CD8-positive, alpha-beta memory T cell (primary cell): ENCODE data around the gene CD300H. TPM values are rescaled to one million over a fixed set of nuclear protein-coding genes. Genes with fewer than 3 reads are reported as not detected.
"Not testable (repeated sequence)": the region's sequence is repeated elsewhere in the genome, so short reads cannot be mapped to it uniquely, and the experiment has no call there.

Experiments used
- CTCF ChIA-PET: fragments of 350-600 bp; sonication (Branson Sonifier 250); formaldehyde crosslinking; loops from one replicate; lab custom pipeline; 2021; ENCODE audit warnings: antibody characterized with exemption; lab: Charles Lee
- POLR2A ChIA-PET: fragments of 350-600 bp; sonication (Branson Sonifier 250); formaldehyde crosslinking; loops from one replicate; lab custom pipeline; 2021; ENCODE audit warnings: antibody characterized with exemption; lab: Charles Lee
- DNase-seq, 5 donors: peaks; one replicate each; pipeline versions ENCODE4 v3.0.0 to v3.0.0-alpha.2; 2020 to 2022; ENCODE audit warnings: mixed read lengths in 1 of 5
- H3K27ac ChIP-seq: one replicate; pipeline ENCODE4 v1.7.0; 2013; ENCODE audit warnings: low read depth, mild to moderate bottlenecking, low read length, moderate library complexity
- H3K27me3 ChIP-seq: 2 replicates; pipeline ENCODE4 v1.7.0; 2013; ENCODE audit warnings: low read length, mild to moderate bottlenecking; ENCODE audit not compliant: insufficient read depth, poor library complexity, severe bottlenecking
- H3K36me3 ChIP-seq: 2 replicates; pipeline ENCODE4 v1.7.0; 2013; ENCODE audit warnings: mild to moderate bottlenecking, low read length, moderate library complexity; ENCODE audit not compliant: insufficient read depth
- H3K4me1 ChIP-seq: 2 replicates; pipeline ENCODE4 v1.7.0; 2013; ENCODE audit warnings: mild to moderate bottlenecking, low read length, moderate library complexity; ENCODE audit not compliant: insufficient read depth
- H3K4me3 ChIP-seq: 2 replicates; pipeline ENCODE4 v1.7.0; 2013; ENCODE audit warnings: mild to moderate bottlenecking, low read length
- H3K9me3 ChIP-seq: 2 replicates; pipeline ENCODE4 v1.7.0; 2013; ENCODE audit warnings: mild to moderate bottlenecking, low read length
- H3K27ac Mint-ChIP-seq, 8 donors: one replicate each; pipeline ENCODE4 v1.8.0; 2020 to 2021; ENCODE audit warnings: mixed read lengths in 8 of 8, mild to moderate bottlenecking in 6 of 8, inconsistent platforms in 3 of 8, moderate library complexity in 3 of 8
- H3K27me3 Mint-ChIP-seq, 2 donors: one replicate each; pipeline ENCODE4 v1.8.0; 2020 to 2021; ENCODE audit warnings: mixed read lengths in 2 of 2, mild to moderate bottlenecking in 1 of 2, moderate library complexity in 1 of 2
- H3K36me3 Mint-ChIP-seq, 3 donors: one replicate each; pipeline ENCODE4 v1.8.0; 2020 to 2021; ENCODE audit warnings: mixed read lengths in 3 of 3, inconsistent platforms in 1 of 3, mild to moderate bottlenecking in 1 of 3
- H3K4me1 Mint-ChIP-seq, 3 donors: one replicate each; pipeline ENCODE4 v1.8.0; 2020 to 2021; ENCODE audit warnings: mixed read lengths in 3 of 3, inconsistent platforms in 1 of 3, mild to moderate bottlenecking in 1 of 3
- H3K4me3 Mint-ChIP-seq, 7 donors: one replicate each; pipeline ENCODE4 v1.8.0; 2020 to 2021; ENCODE audit warnings: mixed read lengths in 7 of 7, mild to moderate bottlenecking in 6 of 7, moderate library complexity in 4 of 7, inconsistent platforms in 2 of 7
- H3K9me3 Mint-ChIP-seq, 5 donors: one replicate each; pipeline ENCODE4 v1.8.0; 2020 to 2022; ENCODE audit warnings: mixed read lengths in 5 of 5, mild to moderate bottlenecking in 3 of 5, moderate library complexity in 2 of 5, inconsistent platforms in 1 of 5
- polyA plus RNA-seq: library from polyadenylated mRNA; unstranded; fragments of 300-500 nt; fragmentation: Illumina TruSeq; gene quantifications from one replicate; pipeline ENCODE4 v1.2.3, GENCODE V29; 2021
- total RNA-seq, 2 experiments: library from RNA; stranded (reverse); gene quantifications; one replicate each; pipeline ENCODE4 v1.2.3, GENCODE V29; 2021

The CD300H gene
- total and polyA plus RNA-seq, 3 experiments from 2014 or later = not detected

DNA sequence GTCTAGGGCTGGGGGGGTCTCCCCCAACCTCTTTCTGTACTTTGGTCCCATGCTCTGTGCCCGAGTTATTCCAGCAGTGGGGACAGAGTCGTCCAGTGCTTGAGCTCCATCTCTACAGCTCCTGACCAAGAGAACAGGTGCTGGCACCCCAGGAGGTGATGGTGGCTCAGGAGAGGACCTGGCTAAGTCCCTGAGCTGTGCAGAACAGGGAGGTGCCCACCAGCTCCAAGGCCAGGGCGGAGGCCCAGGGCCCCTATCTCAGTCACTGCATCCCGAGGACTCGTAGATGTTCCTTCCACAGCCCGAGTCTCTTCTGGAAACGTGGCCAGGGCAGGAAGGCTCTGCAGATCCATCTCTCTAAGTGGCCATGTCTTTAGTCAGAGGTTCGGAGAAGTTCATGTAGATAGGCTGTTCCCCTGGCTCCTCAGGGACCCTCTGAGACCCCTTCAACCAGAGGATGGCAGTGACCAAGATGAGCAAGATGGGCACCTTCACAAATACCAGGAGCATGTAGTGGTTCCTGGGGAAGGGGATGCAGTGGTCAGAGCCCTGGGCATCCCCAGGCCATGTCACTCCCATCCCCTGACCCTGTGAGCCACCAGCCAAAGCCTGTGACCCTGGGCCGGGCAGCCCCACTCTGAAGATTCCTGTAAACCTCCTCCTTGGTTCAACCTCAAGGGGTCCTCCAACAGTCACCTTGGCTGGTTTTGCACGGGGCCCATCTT is 44.8 kb downstream of the CD300H start:
- H3K27me3 ChIP-seq = peaks cover 11% of the 10 kb centered on the region
- H3K9me3 ChIP-seq = no peaks in the 10 kb centered on the region
- DNase-seq = no peak
- H3K4me1 Mint-ChIP-seq = peaks cover 0 to 7% (median 7%) of the 10 kb centered on the region in 3 donors
- no peak overlapping the region for H3K4me3 ChIP-seq
- peaks cover 22 to 78% of the 10 kb centered on the region in 2 donors for H3K27me3 Mint-ChIP-seq
- H3K36me3 ChIP-seq = no peaks in the 10 kb centered on the region
- no peaks in the 10 kb centered on the region for H3K4me1 ChIP-seq
- H3K9me3 Mint-ChIP-seq = peaks cover 0 to 14% (median 5%) of the 10 kb centered on the region in 5 donors
- no peak overlapping the region for H3K27ac Mint-ChIP-seq
- peaks cover 0 to 9% (median 1%) of the 10 kb centered on the region in 3 donors for H3K36me3 Mint-ChIP-seq
- no peak overlapping the region for H3K4me3 Mint-ChIP-seq
- CTCF ChIA-PET = no interaction called here
- POLR2A ChIA-PET = no interaction called here
- no peak overlapping the region for H3K27ac ChIP-seq

DNA sequence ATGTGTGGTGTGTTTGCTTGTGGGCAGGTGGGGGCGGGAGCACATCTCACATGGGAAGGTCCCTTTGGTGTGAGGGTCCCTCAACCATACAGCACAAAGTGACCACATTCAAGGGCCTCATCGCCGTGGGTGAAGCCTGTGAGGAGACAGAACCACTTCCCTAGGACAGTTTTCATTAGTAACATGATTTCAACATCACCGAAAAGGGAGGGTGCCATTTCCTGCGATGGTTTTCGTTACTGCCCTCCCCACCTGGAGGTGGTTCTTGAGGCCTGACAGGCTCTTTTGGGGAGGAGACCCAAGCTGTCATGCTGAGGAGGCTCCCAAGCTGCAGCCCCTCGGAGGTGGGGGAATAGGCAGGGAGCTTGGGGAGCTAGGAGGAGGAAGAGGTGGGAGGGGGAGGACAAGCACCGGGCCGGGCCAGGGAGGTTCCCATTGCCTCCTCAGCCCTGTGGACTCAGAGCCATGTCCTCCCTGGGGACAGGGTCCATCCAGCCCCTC is 45.6 kb downstream of the CD300H start:
- Histone ChIP-seq H3K4me1 (no peaks in the 10 kb centered on the region), H3K27ac (no peak overlapping the region), H3K4me3 (no peak overlapping the region), H3K36me3 (no peaks in the 10 kb centered on the region), H3K27me3 (peaks cover 4% of the 10 kb centered on the region), H3K9me3 (no peaks in the 10 kb centered on the region)
- DNase-seq = no peak
- POLR2A ChIA-PET = no interaction called here
- Mint-ChIP-seq H3K4me1 (peaks cover 0 to 7% (median 7%) of the 10 kb centered on the region in 3 donors), H3K36me3 (peaks cover 0 to 9% (median 1%) of the 10 kb centered on the region in 3 donors), H3K9me3 (peaks cover 0 to 12% (median 3%) of the 10 kb centered on the region in 5 donors), H3K27ac (no peak overlapping the region), H3K27me3 (peaks cover 18 to 78% of the 10 kb centered on the region in 2 donors), H3K4me3 (peak overlapping the region in 2 of 7 donors; percentile 23 to 31)
- CTCF ChIA-PET = no interaction called here

DNA sequence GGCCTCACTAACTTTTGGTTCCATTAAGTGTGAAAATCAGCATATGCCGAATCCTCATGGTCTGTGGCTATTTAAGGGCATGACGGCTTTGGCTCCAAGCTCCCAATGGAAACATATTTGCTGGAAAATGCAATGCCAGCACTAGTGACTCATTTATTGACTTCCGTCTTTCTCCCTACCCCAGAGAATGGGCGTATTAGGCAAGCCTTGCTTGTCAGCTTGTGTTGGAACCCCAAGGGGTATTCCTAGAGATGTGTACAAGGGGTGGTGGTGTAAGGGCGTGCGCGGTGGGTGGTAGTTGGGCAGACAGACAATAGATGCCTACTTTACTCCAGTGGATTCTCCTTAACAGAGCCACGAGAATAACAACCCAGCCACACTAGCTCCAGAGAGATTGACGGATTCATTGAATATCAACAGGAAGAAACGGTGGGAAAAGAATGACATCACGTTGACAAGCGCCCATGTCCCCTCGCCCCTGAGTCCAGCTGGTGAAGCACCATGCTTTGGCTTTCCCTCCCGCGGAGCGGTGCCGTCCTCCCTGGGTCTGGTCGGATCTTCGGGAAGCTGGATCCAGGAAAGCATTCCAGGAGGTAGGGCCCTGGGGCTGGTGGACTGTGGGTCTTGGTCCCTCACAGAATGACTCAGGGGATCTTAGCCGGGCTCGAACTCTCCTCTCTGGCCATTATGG is 46.4 kb downstream of the CD300H start:
- Mint-ChIP-seq H3K4me3 (no peak overlapping the region), H3K27me3 (peaks cover 18 to 77% of the 10 kb centered on the region in 2 donors), H3K4me1 (peaks cover 0 to 7% (median 7%) of the 10 kb centered on the region in 3 donors), H3K36me3 (peaks cover 0 to 9% (median 1%) of the 10 kb centered on the region in 3 donors), H3K27ac (peak overlapping the region in 1 of 8 donors; percentile 7), H3K9me3 (peaks cover 0 to 12% (median 3%) of the 10 kb centered on the region in 5 donors)
- POLR2A ChIA-PET = no interaction called here
- H3K27ac ChIP-seq = no peak overlapping the region
- H3K4me3 ChIP-seq = no peak overlapping the region
- H3K27me3 ChIP-seq = peaks cover 3% of the 10 kb centered on the region
- no peaks in the 10 kb centered on the region for H3K36me3 ChIP-seq
- no peaks in the 10 kb centered on the region for H3K9me3 ChIP-seq
- H3K4me1 ChIP-seq = no peaks in the 10 kb centered on the region
- CTCF ChIA-PET = interaction anchor here (0.7 kb wide), 1 partner anchor 290 kb away, joined by 4 read pairs; no protein-coding TSS in a partner anchor
- no peak for DNase-seq

- H3K4me3 Mint-ChIP-seq = no peak overlapping the region
- no peak overlapping the region for H3K27ac ChIP-seq
- H3K27me3 ChIP-seq = peaks cover 3% of the 10 kb centered on the region
- DNase-seq = no peak
- H3K27me3 Mint-ChIP-seq = peaks cover 15 to 72% of the 10 kb centered on the region in 2 donors
- ChIA-PET CTCF (interaction anchor here (0.7 kb wide), 1 partner anchor 289 kb away, joined by 4 read pairs; no protein-coding TSS in a partner anchor), POLR2A (no interaction called here)
- H3K9me3 ChIP-seq = no peaks in the 10 kb centered on the region
- peaks cover 0 to 7% (median 7%) of the 10 kb centered on the region in 3 donors for H3K4me1 Mint-ChIP-seq
- H3K27ac Mint-ChIP-seq = no peak overlapping the region
- no peaks in the 10 kb centered on the region for H3K4me1 ChIP-seq
- no peaks in the 10 kb centered on the region for H3K36me3 ChIP-seq
- peaks cover 0 to 9% (median 1%) of the 10 kb centered on the region in 3 donors for H3K36me3 Mint-ChIP-seq
- H3K4me3 ChIP-seq = no peak overlapping the region
- peaks cover 0 to 12% (median 5%) of the 10 kb centered on the region in 5 donors for H3K9me3 Mint-ChIP-seq
Observed at GRCh38 chr17:74520016-74520434, 47.3 kb downstream of the CD300H start.

DNA sequence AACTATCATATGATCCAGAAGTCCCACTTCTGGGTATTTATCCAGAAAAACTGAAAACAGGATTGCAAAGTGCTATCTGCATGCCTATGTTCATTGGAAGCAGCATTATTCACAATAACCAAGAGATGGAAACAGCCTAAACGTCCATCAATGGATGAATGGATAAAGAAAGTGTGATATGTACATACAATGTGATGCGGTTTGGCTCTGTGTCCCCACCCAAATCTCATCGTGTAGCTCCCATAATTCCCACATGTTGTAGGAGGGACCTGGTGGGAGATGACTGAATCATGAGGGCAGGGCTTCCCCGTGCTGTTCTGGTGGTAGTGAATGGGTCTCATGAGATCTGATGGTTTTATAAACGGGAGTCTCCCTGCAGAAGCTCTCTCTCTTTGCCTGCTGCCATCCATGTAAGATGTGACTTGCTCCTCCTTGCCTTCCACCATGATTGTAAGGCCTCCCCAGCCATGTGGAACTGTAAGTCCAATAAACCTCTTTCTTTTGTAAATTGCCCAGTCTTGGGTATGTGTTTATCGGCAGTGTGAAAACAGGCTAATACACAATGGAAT is 48.8 kb downstream of the CD300H start:
- H3K4me3 ChIP-seq, H3K27ac ChIP-seq, DNase-seq, POLR2A ChIA-PET, H3K36me3 ChIP-seq, H3K4me1 ChIP-seq, H3K27me3 ChIP-seq, CTCF ChIA-PET, H3K9me3 ChIP-seq, H3K4me3 Mint-ChIP-seq: not testable (repeated sequence)
- Mint-ChIP-seq H3K27ac (peak overlapping the region in 1 of 8 donors; percentile 23), H3K36me3 (peaks cover 0 to 20% (median 1%) of the 10 kb centered on the region in 3 donors), H3K4me1 (peaks cover 0 to 16% (median 12%) of the 10 kb centered on the region in 3 donors), H3K9me3 (peaks cover 0 to 22% (median 12%) of the 10 kb centered on the region in 5 donors), H3K27me3 (peaks cover 18 to 69% of the 10 kb centered on the region in 2 donors)

DNA sequence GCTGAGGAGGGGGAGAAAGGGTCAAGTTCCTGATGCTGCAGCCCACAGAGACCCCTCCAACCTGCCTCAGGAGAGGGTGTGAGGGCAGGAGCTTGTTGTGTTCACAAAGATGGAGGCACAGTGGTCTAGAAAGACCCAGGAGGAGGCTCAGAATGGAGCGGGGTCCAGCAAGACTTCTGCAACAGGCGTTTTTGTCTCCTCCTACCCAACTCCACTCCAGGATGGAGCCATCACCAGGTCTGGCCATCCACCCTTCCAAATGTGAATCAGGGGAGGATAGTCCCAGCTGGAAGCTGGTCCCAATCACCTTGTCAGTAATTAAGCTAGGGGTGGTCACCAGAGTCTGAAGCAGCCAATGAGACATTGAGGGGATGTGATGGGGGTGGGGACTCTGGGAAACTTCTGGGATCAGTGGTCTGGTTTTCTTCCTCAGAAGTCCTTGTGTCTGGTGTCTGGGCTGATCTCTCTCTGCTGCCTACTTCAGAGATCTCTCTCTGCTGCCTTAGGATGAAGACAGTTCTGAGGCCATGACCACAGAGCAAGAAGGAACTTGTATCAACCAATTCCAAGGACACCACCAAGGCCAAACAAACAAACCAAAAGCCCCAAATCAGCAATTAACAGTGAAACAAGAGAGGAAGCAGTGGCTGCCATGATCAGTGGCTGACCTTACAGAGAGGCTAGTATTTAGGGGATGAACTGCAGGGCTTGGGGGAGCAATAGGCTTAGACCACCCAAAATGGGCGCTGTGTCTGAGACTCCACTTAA is 50.6 kb downstream of the CD300H start:
- Histone ChIP-seq H3K27ac (no peak overlapping the region), H3K4me1 (no peaks in the 10 kb centered on the region), H3K27me3 (peaks cover 5% of the 10 kb centered on the region), H3K36me3 (no peaks in the 10 kb centered on the region), H3K4me3 (no peak overlapping the region), H3K9me3 (no peaks in the 10 kb centered on the region)
- Mint-ChIP-seq H3K27ac (no peak overlapping the region), H3K4me1 (peaks cover 0 to 16% (median 11%) of the 10 kb centered on the region in 3 donors), H3K27me3 (peaks cover 19 to 69% of the 10 kb centered on the region in 2 donors), H3K4me3 (no peak overlapping the region), H3K36me3 (peaks cover 0 to 29% (median 1%) of the 10 kb centered on the region in 3 donors), H3K9me3 (peaks cover 0 to 19% (median 11%) of the 10 kb centered on the region in 5 donors)
- no peak for DNase-seq
- ChIA-PET CTCF (no interaction called here), POLR2A (no interaction called here)

GRCh38 chr17:74515941-74516340 is 51.4 kb downstream of the CD300H start:
- H3K27me3 Mint-ChIP-seq = peaks cover 19 to 61% of the 10 kb centered on the region in 2 donors
- H3K27ac ChIP-seq = no peak overlapping the region
- peaks cover 0 to 19% (median 11%) of the 10 kb centered on the region in 5 donors for H3K9me3 Mint-ChIP-seq
- ChIA-PET POLR2A (no interaction called here), CTCF (no interaction called here)
- no peak overlapping the region for H3K27ac Mint-ChIP-seq
- H3K36me3 Mint-ChIP-seq = peaks cover 0 to 29% (median 1%) of the 10 kb centered on the region in 3 donors
- H3K4me1 Mint-ChIP-seq = peaks cover 0 to 10% (median 7%) of the 10 kb centered on the region in 3 donors
- no peak overlapping the region for H3K4me3 Mint-ChIP-seq
- H3K36me3 ChIP-seq = no peaks in the 10 kb centered on the region
- DNase-seq = no peak
- no peaks in the 10 kb centered on the region for H3K9me3 ChIP-seq
- no peak overlapping the region for H3K4me3 ChIP-seq
- H3K4me1 ChIP-seq = no peaks in the 10 kb centered on the region
- peaks cover 5% of the 10 kb centered on the region for H3K27me3 ChIP-seq
